Left lung (tissue), 10 donors: ENCODE measurements around the gene CATSPERZ. TPM values are rescaled to one million over a fixed set of nuclear protein-coding genes. Genes with fewer than 3 reads are reported as not detected.
A peak's percentile ranks its signal among the peaks of the same experiment; 100 is the strongest.

Experiments used
- ATAC-seq: fragments of 200-7000 bp; cut with Tn5 transposase; one replicate; pipeline ENCODE4 v1.9.1; 2020; ENCODE audit warnings: moderate library complexity
- DNase-seq, 4 donors: peaks; one replicate each; pipeline ENCODE4 v3.0.0-alpha.2; 2013 to 2020
- H3K27ac ChIP-seq, 2 donors: fragments of 200-600 bp; sonication (generic) in 1 of 2; one replicate each; pipeline versions ENCODE4 v1.5.0 to v1.8.0; 2020 to 2021
- H3K27me3 ChIP-seq, 2 donors: fragments of 200-600 bp; sonication (generic) in 1 of 2; one replicate each; pipeline versions ENCODE4 v1.5.0 to v1.8.0; 2020 to 2021
- H3K36me3 ChIP-seq, 2 donors: fragments of 200-600 bp; sonication (generic) in 1 of 2; one replicate each; pipeline versions ENCODE4 v1.5.0 to v1.8.0; 2020 to 2021
- H3K4me1 ChIP-seq, 2 donors: fragments of 200-600 bp; one replicate each; pipeline ENCODE4 v1.8.0; 2021
- H3K4me3 ChIP-seq, 2 donors: fragments of 200-600 bp; sonication (generic) in 1 of 2; one replicate each; pipeline versions ENCODE4 v1.5.0 to v1.8.0; 2020 to 2021; ENCODE audit warnings: mild to moderate bottlenecking in 1 of 2
- H3K9me3 ChIP-seq, 2 donors: fragments of 200-600 bp; sonication (generic) in 1 of 2; one replicate each; pipeline versions ENCODE4 v1.5.0 to v1.8.0; 2020 to 2021
- intact Hi-C, 2 donors: fragments of 100-400 bp; cut with DNase I; formaldehyde crosslinking; loops; one replicate each; pipeline versions ENCODE4 v1.11.2 to v1.14.2; 2022
- polyA plus RNA-seq, 6 donors: library from polyadenylated mRNA; unstranded; fragments of 120-200 nt; gene quantifications; one replicate each; pipeline ENCODE4 v1.2.1, GENCODE V29; 2013; ENCODE audit not compliant: insufficient read length in 6 of 6
- total RNA-seq, 2 donors: library from RNA; stranded (reverse); fragmentation: NEBNext Ultra II Directional; extraction: Animal tissue kit (Norgen Biotek cat#: 25700); gene quantifications; one replicate each; pipeline ENCODE4 v1.2.1, GENCODE V29; 2021
- TF ChIP-seq, protein P1 (sequence below), 2 donors: fragments of 200-600 bp; sonication (generic) in 1 of 2; IDR thresholded peaks; one replicate each; pipeline versions ENCODE4 v1.5.0 to v1.8.0; 2021; ENCODE audit warnings: antibody characterized with exemption in 2 of 2
- donor health status: DM: no; HTN: yes; CAD: no.
- donor health status: DM: no; HTN: no; CAD: no.

CATSPERZ gene
- total and polyA plus RNA-seq, 8 donors: not detected

DNA sequence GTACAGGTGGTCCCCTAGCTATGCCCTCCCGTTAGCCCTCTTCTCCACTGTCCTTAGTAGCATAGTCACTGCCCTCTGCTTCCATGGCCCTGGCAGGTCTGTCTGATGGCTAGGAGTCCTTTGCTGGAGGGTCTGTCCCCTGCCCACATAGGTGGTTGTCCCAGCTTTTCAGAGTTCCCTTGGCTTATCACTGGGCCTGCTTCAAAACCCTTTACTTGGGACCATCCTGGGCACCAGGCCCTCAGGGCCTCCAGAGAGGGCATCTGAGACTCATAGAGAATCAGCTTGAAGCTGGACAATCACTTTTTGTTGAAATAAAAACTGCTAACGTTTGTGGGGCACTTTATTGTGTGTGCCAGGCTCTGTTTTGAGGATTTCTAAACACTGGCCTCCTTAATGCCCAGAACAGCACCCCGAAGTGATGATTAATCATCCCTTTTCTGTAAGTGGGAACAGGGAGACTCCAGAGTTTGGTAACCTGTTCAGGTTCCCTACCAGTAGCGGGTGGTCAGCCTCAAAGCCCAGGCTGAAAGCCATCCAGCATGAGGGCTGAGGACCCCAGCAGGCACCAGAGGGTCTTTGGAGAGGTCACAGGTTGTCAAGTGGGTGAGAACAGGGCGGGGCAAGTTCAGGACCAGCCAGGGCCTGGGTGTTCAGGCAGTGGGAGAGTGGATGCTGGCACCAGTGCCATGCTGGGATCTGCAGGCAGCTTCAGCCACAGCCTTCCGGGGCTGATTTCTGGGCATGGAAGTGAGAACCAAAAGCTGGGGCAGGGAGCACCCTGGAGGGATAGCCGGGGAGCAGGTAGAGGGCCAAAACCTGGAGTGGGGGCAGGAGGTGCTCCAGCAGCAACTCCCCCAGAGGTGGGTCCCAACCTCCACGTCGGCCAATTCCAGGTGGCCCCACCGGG is 9.6 kb upstream of the CATSPERZ start:
- ATAC-seq (no peak), DNase-seq (no peak)
- TF ChIP-seq, protein P1, sequence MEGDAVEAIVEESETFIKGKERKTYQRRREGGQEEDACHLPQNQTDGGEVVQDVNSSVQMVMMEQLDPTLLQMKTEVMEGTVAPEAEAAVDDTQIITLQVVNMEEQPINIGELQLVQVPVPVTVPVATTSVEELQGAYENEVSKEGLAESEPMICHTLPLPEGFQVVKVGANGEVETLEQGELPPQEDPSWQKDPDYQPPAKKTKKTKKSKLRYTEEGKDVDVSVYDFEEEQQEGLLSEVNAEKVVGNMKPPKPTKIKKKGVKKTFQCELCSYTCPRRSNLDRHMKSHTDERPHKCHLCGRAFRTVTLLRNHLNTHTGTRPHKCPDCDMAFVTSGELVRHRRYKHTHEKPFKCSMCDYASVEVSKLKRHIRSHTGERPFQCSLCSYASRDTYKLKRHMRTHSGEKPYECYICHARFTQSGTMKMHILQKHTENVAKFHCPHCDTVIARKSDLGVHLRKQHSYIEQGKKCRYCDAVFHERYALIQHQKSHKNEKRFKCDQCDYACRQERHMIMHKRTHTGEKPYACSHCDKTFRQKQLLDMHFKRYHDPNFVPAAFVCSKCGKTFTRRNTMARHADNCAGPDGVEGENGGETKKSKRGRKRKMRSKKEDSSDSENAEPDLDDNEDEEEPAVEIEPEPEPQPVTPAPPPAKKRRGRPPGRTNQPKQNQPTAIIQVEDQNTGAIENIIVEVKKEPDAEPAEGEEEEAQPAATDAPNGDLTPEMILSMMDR (IDR thresholded peaks at IDR 0.05): no peak
- intact Hi-C loops: no loop called here
- Histone ChIP-seq H3K4me1 (peaks cover 18 to 31% of the 10 kb centered on the region in 2 donors), H3K27me3 (peaks cover 36 to 58% of the 10 kb centered on the region in 2 donors), H3K4me3 (no peak overlapping the region), H3K9me3 (no peaks in the 10 kb centered on the region), H3K27ac (no peak overlapping the region), H3K36me3 (peaks cover 0 to 7% of the 10 kb centered on the region in 2 donors)

GRCh38 chr11:64291262-64291751 is 8.9 kb upstream of the CATSPERZ start, which contains the start of gene KCNK4:
Gene KCNK4 (plus strand): TSS chr11:64291302. CDS start chr11:64293019, 1,717 bp downstream.
- ATAC-seq: no peak
- TF ChIP-seq, protein P1 (IDR thresholded peaks at IDR 0.05): no peak

DNA sequence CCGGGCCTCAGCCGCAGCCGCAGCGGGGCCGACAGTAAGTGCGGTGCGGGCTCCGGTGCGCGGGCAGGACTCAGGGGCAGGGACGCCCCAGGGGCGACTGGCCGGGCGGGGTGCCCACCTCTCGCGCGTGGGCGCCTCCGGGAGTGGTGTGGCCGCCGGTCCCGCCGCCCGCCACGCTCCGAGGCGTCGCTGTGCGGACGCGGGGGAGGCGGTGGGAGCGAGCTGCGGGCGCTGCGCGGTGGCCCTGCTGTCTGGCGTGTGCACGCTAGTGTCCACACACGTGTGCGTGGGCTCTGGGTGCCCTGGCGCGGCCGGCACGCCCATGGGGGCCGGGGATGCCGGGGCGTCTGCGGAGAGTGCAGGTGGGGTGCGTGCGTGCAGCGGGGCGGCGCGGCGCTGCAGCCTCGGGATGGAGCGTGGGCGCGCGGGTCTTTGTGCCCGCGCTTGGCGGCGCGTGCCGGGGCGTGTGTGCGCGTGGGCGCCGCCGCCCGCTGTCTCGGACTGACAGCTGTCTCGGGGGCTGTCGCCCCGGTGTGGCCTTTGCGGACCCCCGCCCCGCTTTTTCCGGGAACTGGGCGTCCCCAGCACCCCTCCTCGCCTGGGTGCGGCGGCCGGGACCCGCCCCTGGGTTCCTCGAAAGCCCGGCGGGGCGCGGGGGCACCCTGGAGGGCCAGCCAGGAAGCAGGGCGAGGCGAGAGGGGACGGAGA is 8.3 kb upstream of the CATSPERZ start:
- Histone ChIP-seq H3K27me3 (peaks cover 45 to 71% of the 10 kb centered on the region in 2 donors), H3K4me3 (peak overlapping the region; percentile 11 to 14), H3K9me3 (no peaks in the 10 kb centered on the region), H3K36me3 (peaks cover 0 to 7% of the 10 kb centered on the region in 2 donors), H3K4me1 (peaks cover 10 to 20% of the 10 kb centered on the region in 2 donors), H3K27ac (no peak overlapping the region)
- DNase-seq (peak in 1 of 4 donors; percentile 80), ATAC-seq (no peak)
- TF ChIP-seq, protein P1 (IDR thresholded peaks at IDR 0.05): no peak
- intact Hi-C loops: no loop called here

More at GRCh38 chr11:64291262-64291751, 8.9 kb upstream of the CATSPERZ start, which contains the start of gene KCNK4:
- H3K27me3 ChIP-seq: peaks cover 39 to 65% of the 10 kb centered on the region in 2 donors
- H3K9me3 ChIP-seq: no peaks in the 10 kb centered on the region
- peaks cover 0 to 7% of the 10 kb centered on the region in 2 donors for H3K36me3 ChIP-seq
- peak within 1 kb of the TSS; percentile 11 to 14 for H3K4me3 ChIP-seq
- no peak within 1 kb of the TSS for H3K27ac ChIP-seq
- intact Hi-C loops: no loop called here
- DNase-seq: no peak
- H3K4me1 ChIP-seq: peaks cover 14 to 26% of the 10 kb centered on the region in 2 donors

DNA sequence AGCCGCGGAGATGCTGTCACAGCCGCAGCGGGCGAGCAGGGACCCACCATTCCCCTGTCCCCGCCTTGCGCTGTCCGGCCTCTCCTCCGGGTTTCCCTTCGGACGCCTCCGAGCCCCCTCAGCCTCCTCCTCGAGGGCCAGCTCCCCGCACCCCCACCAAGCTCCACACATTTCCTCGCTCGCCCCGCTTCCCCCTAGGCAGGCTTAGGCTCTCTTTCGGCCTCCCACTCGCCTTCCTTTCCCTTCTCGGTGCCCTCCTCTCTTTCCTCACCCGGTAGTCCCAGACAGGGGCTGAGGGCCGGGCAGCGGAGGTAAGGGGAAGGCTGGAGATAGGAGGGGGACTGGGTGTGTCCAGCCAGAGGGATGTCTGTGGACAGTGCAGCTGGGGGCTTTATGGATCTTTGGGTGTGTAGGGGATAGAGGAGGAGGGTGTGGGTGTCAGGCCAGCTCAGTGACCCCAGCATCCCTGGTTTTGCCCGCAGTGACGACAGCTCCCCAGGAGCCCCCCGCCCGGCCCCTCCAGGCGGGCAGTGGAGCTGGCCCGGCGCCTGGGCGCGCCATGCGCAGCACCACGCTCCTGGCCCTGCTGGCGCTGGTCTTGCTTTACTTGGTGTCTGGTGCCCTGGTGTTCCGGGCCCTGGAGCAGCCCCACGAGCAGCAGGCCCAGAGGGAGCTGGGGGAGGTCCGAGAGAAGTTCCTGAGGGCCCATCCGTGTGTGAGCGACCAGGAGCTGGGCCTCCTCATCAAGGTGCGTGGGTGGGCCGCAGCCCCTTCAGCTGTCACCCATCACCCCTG is 7.5 kb upstream of the CATSPERZ start:
- TF ChIP-seq, protein P1 (IDR thresholded peaks at IDR 0.05): no peak
- intact Hi-C loops: no loop called here
- DNase-seq (no peak), ATAC-seq (no peak)
- H3K4me3 ChIP-seq: peak overlapping the region in 1 of 2 donors; percentile 14
- H3K4me1 ChIP-seq: peaks cover 10 to 18% of the 10 kb centered on the region in 2 donors
- peaks cover 52 to 78% of the 10 kb centered on the region in 2 donors for H3K27me3 ChIP-seq
- H3K36me3 ChIP-seq: peaks cover 0 to 7% of the 10 kb centered on the region in 2 donors
- H3K27ac ChIP-seq: no peak overlapping the region
- H3K9me3 ChIP-seq: no peaks in the 10 kb centered on the region
